Measurements from ENCODE around the gene AKR1C2.
"Not testable (repeated sequence)": the region's sequence is repeated elsewhere in the genome, so short reads cannot be mapped to it uniquely, and the experiment has no call there.

The AKR1C2 gene

DNA sequence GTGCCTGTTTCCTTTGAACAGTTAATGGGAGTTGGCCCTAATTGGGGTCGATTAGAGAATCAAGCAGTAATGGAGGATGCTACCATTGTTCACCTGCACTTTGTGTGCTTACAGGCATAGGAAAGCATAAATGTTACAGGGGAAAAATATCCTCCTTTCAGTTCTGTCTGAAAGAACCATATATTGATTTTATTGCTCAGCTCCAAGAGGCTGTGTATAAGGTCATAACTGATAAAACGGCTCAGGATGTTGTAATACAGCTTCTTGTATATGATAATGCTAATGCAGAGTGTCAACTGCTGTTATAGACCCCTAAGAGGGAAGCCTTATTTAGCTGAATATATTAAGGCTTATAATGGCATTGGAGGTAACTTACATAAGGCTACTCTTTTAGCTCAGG lies 32.9 kb upstream of the AKR1C2 start:
- H3K9me3 ChIP-seq (ENCODE audit: control insufficient read depth, insufficient read depth, low read length): no peaks in the 10 kb centered on the region; the same call in 1 of the 2 replicates

GRCh38 chr10:5035356-5035755 lies 31.7 kb upstream of the AKR1C2 start:
- H3K9ac ChIP-seq (ENCODE audit: low read depth, low read length): no peak overlapping the region
- no peaks in the 10 kb centered on the region for H3K36me3 ChIP-seq (ENCODE audit: insufficient read depth, low read length)
- no peaks in the 10 kb centered on the region for H3K4me1 ChIP-seq (ENCODE audit: insufficient read depth, low read length)
- no peaks in the 10 kb centered on the region; the same call in 1 of the 2 replicates for H3K9me3 ChIP-seq (ENCODE audit: control insufficient read depth, insufficient read depth, low read length)

More for the DNA sequence above, 32.9 kb upstream of the AKR1C2 start:
- Histone ChIP-seq H3K36me3 (ENCODE audit: insufficient read depth, low read length) (no peaks in the 10 kb centered on the region), H3K4me1 (ENCODE audit: insufficient read depth, low read length) (no peaks in the 10 kb centered on the region), H3K9ac (ENCODE audit: low read depth, low read length) (no peak overlapping the region)

GRCh38 chr10:5034588-5034987 lies 30.9 kb upstream of the AKR1C2 start:
- Histone ChIP-seq H3K4me1 (ENCODE audit: insufficient read depth, low read length) (no peaks in the 10 kb centered on the region), H3K9me3 (ENCODE audit: control insufficient read depth, insufficient read depth, low read length) (no peaks in the 10 kb centered on the region), H3K9ac (ENCODE audit: low read depth, low read length) (no peak overlapping the region), H3K36me3 (ENCODE audit: insufficient read depth, low read length) (no peaks in the 10 kb centered on the region)

- Histone ChIP-seq H3K9ac (ENCODE audit: low read depth, low read length) (no peak overlapping the region), H3K4me1 (ENCODE audit: insufficient read depth, low read length) (no peaks in the 10 kb centered on the region), H3K36me3 (ENCODE audit: insufficient read depth, low read length) (no peaks in the 10 kb centered on the region), H3K9me3 (ENCODE audit: control insufficient read depth, insufficient read depth, low read length) (no peaks in the 10 kb centered on the region)
Measured at GRCh38 chr10:5033061-5033778, 29.6 kb upstream of the AKR1C2 start.

GRCh38 chr10:5032444-5032843 lies 28.8 kb upstream of the AKR1C2 start:
- H3K9me3 ChIP-seq (ENCODE audit: control insufficient read depth, insufficient read depth, low read length); H3K4me1 ChIP-seq (ENCODE audit: insufficient read depth, low read length); H3K9ac ChIP-seq (ENCODE audit: low read depth, low read length); H3K36me3 ChIP-seq (ENCODE audit: insufficient read depth, low read length): not testable (repeated sequence)

DNA sequence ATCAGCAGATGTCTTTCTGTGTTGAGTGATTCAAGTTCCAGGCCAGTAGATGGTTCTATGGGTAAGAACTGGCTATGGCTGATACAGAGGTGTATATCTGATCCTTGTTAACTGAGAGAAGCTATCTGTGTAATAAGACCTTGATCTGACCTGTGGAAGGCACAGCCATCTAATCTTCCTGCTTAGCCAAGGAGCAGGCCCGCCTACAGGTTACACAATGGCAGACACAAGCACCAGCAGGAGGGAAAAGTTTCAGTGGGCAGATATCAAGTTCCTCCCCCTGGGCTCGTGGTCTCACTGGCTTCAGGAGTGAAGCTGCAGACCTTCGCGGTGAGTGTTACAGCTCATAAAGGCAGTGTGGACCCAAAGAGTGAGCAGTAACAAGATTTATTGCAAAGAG lies 27.9 kb upstream of the AKR1C2 start:
- H3K9ac ChIP-seq (ENCODE audit: low read depth, low read length); H3K4me1 ChIP-seq (ENCODE audit: insufficient read depth, low read length); H3K9me3 ChIP-seq (ENCODE audit: control insufficient read depth, insufficient read depth, low read length); H3K36me3 ChIP-seq (ENCODE audit: insufficient read depth, low read length): not testable (repeated sequence)

DNA sequence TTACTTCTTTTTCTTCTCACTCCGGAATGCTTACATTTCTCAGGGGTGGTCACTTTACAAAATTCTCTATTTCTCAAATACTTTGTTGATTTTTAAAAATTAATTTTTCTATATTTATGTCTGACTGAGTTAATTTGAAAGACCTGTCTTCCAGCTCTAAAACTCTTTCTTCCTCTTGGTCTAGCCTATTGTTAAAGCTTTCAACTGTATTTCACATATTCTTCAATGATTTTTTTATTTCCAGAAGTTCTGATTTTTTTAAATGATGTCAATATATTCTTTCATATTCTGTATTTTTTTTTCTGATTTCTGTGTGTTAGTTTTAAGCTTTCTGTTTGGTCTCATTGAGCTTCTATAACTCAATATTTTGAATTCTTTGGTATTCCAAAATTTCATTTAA lies 27.3 kb upstream of the AKR1C2 start:
- Histone ChIP-seq H3K4me1 (ENCODE audit: insufficient read depth, low read length) (no peaks in the 10 kb centered on the region), H3K9ac (ENCODE audit: low read depth, low read length) (no peak overlapping the region), H3K36me3 (ENCODE audit: insufficient read depth, low read length) (no peaks in the 10 kb centered on the region), H3K9me3 (ENCODE audit: control insufficient read depth, insufficient read depth, low read length) (no peaks in the 10 kb centered on the region)

GRCh38 chr10:5025461-5025881 lies 21.8 kb upstream of the AKR1C2 start:
- H3K9me3 ChIP-seq (ENCODE audit: control insufficient read depth, insufficient read depth, low read length); H3K4me1 ChIP-seq (ENCODE audit: insufficient read depth, low read length): not testable (repeated sequence)

GRCh38 chr10:5023177-5023805 lies 19.6 kb upstream of the AKR1C2 start:
- Histone ChIP-seq H3K36me3 (ENCODE audit: insufficient read depth, low read length) (no peaks in the 10 kb centered on the region), H3K9ac (ENCODE audit: low read depth, low read length) (no peak overlapping the region), H3K4me1 (ENCODE audit: insufficient read depth, low read length) (no peaks in the 10 kb centered on the region), H3K9me3 (ENCODE audit: control insufficient read depth, insufficient read depth, low read length) (no peaks in the 10 kb centered on the region)

More at GRCh38 chr10:5025461-5025881, 21.8 kb upstream of the AKR1C2 start:
- H3K9ac ChIP-seq (ENCODE audit: low read depth, low read length); H3K36me3 ChIP-seq (ENCODE audit: insufficient read depth, low read length): not testable (repeated sequence)

DNA sequence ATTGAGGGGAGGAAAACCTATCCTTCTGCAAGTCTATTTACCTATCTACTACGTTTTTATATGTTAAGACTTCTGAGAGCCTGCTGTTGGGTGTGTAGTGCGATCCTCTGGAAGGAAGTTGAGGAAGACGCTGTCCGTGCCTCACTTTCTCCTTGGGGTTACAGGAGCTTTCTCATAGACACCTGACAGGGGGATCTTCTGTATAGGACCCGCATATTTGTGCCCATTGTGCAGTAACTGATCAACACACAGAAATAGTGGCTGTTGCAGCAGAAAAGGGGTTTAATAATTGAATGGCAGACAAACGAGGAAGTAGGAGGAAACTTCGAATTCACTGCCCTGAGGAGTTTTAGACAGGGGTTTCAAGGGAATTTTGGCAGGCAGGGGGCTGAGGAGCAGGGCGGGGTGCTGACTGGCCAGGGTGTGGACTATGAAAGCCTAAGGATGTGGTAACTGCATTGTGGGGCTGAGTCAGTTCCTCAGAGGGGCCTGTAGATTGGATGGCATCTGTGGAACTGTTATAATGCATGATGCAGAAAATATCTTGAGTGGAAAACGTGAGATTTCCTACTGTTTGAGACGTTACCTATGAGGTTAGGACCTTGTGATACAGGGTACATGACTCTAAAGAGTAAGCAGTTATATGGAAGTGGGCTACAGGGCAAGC lies 18.1 kb upstream of the AKR1C2 start:
- not testable (repeated sequence) for H3K9ac ChIP-seq (ENCODE audit: low read depth, low read length); H3K9me3 ChIP-seq (ENCODE audit: control insufficient read depth, insufficient read depth, low read length); H3K36me3 ChIP-seq (ENCODE audit: insufficient read depth, low read length); H3K4me1 ChIP-seq (ENCODE audit: insufficient read depth, low read length)

GRCh38 chr10:5019770-5020612 lies 16.3 kb upstream of the AKR1C2 start:
- H3K9me3 ChIP-seq (ENCODE audit: control insufficient read depth, insufficient read depth, low read length); H3K9ac ChIP-seq (ENCODE audit: low read depth, low read length); H3K36me3 ChIP-seq (ENCODE audit: insufficient read depth, low read length); H3K4me1 ChIP-seq (ENCODE audit: insufficient read depth, low read length): not testable (repeated sequence)

DNA sequence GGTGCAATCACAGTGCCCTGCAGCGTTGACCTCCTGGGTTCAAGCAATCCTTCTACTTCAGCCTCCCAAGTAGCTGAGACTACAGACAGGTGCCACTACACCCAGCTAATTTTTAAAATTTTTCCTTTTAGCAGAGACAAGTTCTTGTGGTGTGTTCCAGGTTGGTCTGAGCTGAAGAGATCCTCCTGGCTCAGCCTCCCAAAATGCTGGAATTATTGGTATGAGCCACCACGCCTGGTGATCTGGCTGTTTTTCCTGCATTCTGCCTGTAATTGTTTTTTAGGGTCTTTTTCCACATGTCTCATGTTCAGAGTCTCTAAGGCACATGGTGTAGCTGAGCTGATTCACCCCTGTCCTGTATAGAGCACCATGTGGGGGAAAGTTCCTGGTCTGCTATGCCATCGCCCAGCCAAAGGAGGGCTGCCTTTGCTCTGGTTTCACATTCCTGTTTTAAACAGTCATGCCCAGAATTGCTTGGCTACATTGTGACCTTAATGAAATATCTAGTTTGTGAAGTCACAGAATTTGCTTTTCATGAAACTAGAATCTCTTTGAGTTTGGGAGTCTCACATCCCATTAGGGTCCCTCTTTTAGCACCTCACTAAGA lies 15.1 kb upstream of the AKR1C2 start:
- not testable (repeated sequence) for H3K36me3 ChIP-seq (ENCODE audit: insufficient read depth, low read length); H3K4me1 ChIP-seq (ENCODE audit: insufficient read depth, low read length); H3K9me3 ChIP-seq (ENCODE audit: control insufficient read depth, insufficient read depth, low read length); H3K9ac ChIP-seq (ENCODE audit: low read depth, low read length)

DNA sequence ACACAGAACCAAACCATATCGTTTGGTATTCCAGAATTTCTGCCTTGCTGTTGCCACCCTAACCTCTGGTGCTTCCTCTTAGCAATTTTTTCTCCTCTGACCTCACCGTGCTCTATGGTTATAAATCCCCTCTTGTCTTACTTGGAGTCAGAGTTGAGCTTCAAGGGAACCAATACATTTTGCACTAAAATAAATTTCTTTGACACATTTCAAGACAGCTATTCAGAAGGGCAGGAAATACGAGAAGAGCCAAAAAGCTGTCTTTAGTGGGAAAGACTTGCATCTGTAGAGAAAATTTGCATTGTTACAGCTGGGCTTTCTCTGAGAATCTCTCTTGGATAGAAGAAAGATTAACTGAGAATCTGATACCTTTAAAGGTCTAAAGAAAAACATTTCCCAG lies 14.5 kb upstream of the AKR1C2 start:
- H3K9me3 ChIP-seq (ENCODE audit: control insufficient read depth, insufficient read depth, low read length): no peaks in the 10 kb centered on the region
- H3K36me3 ChIP-seq (ENCODE audit: insufficient read depth, low read length): no peaks in the 10 kb centered on the region
- H3K4me1 ChIP-seq (ENCODE audit: insufficient read depth, low read length): no peaks in the 10 kb centered on the region
- no peak overlapping the region for H3K9ac ChIP-seq (ENCODE audit: low read depth, low read length)

GRCh38 chr10:5014936-5015335 lies 11.3 kb upstream of the AKR1C2 start:
- Histone ChIP-seq H3K36me3 (ENCODE audit: insufficient read depth, low read length) (no peaks in the 10 kb centered on the region), H3K4me1 (ENCODE audit: insufficient read depth, low read length) (no peaks in the 10 kb centered on the region), H3K9ac (ENCODE audit: low read depth, low read length) (no peak overlapping the region), H3K9me3 (ENCODE audit: control insufficient read depth, insufficient read depth, low read length) (no peaks in the 10 kb centered on the region)
